ENCODE measurements around the gene SYDE1. TPM values are rescaled to one million over a fixed set of nuclear protein-coding genes. Genes with fewer than 3 reads are reported as not detected.

SYDE1 gene
- total RNA-seq, 1 experiment from 2014 or later = 15.0 TPM

GRCh38 chr19:15149737-15150136, 42.5 kb downstream of the SYDE1 start (continued):
- no peak for TF ChIP-seq CDX4 (CRISPR knock-in tag; IDR thresholded peaks at IDR 0.05; ENCODE audit: borderline replicate concordance)
- TF ChIP-seq ZBTB21 (CRISPR knock-in tag; IDR thresholded peaks at IDR 0.05; ENCODE audit: borderline replicate concordance) = no peak
- no peak for TF ChIP-seq PREB (CRISPR knock-in tag; IDR thresholded peaks at IDR 0.05; ENCODE audit: borderline replicate concordance)
- TF ChIP-seq ATF2 (CRISPR knock-in tag; IDR thresholded peaks at IDR 0.05; ENCODE audit: borderline replicate concordance, low read depth) = no peak
- TF ChIP-seq TCF7 (CRISPR knock-in tag; IDR thresholded peaks at IDR 0.05; ENCODE audit: low read depth) = no peak
- no peak for TF ChIP-seq ATF3 (CRISPR knock-in tag; conservative IDR thresholded peaks at IDR 0.05)
- no peak for TF ChIP-seq ATF6 (CRISPR knock-in tag; IDR thresholded peaks at IDR 0.05)
- no peak for TF ChIP-seq NR3C1 (CRISPR knock-in tag; conservative IDR thresholded peaks at IDR 0.05; ENCODE audit: low read depth)
- no peak for TF ChIP-seq E2F5 (CRISPR knock-in tag; IDR thresholded peaks at IDR 0.05)
- no peak for TF ChIP-seq GTF2I (CRISPR knock-in tag; conservative IDR thresholded peaks at IDR 0.05)
- no peak for TF ChIP-seq ZMAT4 (CRISPR knock-in tag; IDR thresholded peaks at IDR 0.05)

GRCh38 chr19:15154002-15154612, 46.9 kb downstream of the SYDE1 start:
- H3K4me3 Mint-ChIP-seq = no peak overlapping the region
- no peak overlapping the region for H3K27ac Mint-ChIP-seq
- peaks cover 7% of the 10 kb centered on the region for H3K36me3 Mint-ChIP-seq
- no peaks in the 10 kb centered on the region; the same call in 1 of the 2 replicates for H3K4me1 Mint-ChIP-seq
- DNase-seq (ENCODE audit: low spot score) (peak; percentile 82), ATAC-seq (peak; percentile 75)
- peaks cover 3% of the 10 kb centered on the region; the same call in 1 of the 2 replicates for H3K27me3 Mint-ChIP-seq (ENCODE audit: low read depth)
- TF ChIP-seq TP53 (CRISPR knock-in tag; IDR thresholded peaks at IDR 0.05) (no peak), CTCF (IDR thresholded peaks at IDR 0.05) (peak; percentile 55), ZNF317 (CRISPR knock-in tag; IDR thresholded peaks at IDR 0.05; ENCODE audit: borderline replicate concordance, low read depth) (no peak), MXD4 (CRISPR knock-in tag; IDR thresholded peaks at IDR 0.05; ENCODE audit: borderline replicate concordance) (no peak)
- ChIA-PET CTCF (interaction anchor here (0.5 to 7.4 kb wide), 43 partner anchors 9 to 403 kb away, joined by 3 to 103 read pairs (median 5); partner anchors contain the start of genes AKAP8, AKAP8L, EPHX3 and OR1I1), POLR2A (no interaction called here)
- peaks cover 19% of the 10 kb centered on the region for H3K9me3 Mint-ChIP-seq
